Kidney tubule cell (primary cell): Measurements from ENCODE around the gene ERBB3.

ENCODE experiments used
- DNase-seq: peaks from one replicate; pipeline ENCODE4 v3.0.0-alpha.2; 2018; ENCODE audit warnings: low spot score

The ERBB3 gene

DNA sequence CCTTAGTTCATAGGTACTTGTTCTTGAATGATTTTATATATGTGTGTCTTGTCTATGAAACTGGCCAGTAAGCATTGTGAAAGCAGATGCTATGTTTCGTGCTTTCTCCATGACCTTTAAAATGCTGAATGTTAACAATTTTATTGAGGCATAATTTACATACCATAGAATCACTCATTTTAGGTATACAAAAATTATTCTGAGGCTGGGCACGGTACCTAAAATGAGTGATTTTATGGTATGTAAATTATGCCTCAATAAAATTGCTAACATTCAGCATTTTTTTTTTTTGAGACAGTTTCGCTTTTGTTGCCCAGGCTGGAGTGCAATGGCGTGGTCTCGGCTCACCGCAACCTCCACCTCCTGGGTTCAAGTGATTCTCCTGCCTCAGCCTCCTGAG, 54.9 kb downstream of the ERBB3 start:
- DNase-seq, result no peak

DNA sequence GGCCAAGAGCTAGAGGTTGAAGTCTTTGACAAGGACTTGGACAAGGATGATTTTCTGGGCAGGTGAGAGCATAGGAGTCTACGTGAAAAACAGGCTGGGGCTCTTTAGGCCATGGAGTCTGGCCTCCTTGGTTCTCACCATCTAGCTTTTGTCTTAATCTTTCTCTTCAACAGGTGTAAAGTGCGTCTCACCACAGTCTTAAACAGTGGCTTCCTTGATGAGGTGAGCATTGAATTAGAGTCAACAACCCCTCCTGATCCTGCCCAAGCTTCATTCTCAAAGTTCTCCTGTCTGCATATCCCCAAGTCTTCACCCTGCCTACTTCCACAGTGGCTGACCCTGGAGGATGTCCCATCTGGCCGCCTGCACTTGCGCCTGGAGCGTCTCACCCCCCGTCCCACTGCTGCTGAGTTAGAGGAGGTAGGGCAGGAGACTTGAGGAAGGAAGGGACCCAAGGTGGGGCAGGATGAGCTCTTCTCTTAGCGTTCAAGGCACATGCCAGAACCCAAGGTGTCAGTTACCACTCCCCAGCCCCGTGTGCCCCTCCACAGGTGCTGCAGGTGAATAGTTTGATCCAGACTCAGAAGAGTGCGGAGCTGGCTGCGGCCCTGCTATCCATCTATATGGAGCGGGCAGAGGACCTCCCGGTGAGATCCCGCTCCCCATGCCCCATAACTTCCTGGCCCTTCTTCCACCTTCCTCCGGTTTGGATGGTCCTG, 58.0 kb downstream of the ERBB3 start:
- no peak for DNase-seq

DNA sequence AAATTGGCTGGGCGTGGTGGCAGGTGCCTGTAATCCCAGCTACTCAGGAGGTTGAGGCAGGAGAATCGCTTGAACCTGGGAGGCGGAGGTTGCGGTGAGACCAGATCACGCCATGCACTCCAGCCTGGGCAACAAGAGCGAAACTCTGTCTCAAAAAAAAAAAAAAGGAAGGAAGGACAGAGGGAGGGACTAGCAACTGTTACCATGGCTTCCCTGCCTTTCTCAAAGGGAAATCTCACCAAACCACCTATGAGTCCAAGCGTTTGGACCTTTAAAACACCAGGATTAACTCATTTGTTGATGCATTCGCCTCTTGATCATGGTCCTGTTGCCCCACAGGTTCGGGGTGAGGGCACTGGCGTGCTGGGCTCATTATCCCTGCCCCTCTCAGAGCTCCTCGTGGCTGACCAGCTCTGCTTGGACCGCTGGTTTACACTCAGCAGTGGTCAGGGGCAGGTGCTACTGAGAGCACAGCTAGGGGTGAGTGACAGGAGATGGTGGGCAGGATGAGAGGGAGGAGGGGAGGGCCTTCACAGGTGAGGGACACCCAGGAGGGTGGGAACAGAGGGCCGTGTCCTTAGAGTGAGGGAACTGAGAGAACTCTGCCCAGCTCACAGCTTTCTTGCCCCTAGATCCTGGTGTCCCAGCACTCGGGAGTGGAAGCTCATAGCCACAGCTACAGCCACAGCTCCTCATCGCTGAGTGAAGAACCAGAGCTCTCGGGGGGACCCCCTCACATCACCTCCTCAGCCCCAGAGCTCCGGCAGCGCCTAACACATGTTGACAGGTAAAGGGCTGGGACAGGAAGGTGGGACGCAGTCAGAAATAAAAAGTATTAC, 62.2 kb downstream of the ERBB3 start:
- no peak for DNase-seq

DNA sequence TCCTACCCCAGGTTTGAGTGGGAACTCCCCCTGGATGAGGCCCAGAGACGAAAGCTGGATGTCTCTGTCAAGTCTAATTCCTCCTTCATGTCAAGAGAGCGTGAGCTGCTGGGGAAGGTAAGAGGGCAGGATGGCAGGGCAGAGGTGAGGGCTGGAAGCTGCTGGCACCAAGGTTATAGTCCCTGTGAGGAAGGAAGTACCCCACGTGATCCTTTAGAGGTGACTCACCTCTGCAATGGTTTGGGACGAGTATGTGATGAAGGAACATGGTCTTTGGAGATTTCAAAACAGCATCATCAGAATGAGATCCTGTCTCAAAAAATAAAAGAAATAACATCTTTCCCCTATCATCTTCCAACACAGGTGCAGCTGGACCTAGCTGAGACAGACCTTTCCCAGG, 63.3 kb downstream of the ERBB3 start:
- DNase-seq, result no peak

DNA sequence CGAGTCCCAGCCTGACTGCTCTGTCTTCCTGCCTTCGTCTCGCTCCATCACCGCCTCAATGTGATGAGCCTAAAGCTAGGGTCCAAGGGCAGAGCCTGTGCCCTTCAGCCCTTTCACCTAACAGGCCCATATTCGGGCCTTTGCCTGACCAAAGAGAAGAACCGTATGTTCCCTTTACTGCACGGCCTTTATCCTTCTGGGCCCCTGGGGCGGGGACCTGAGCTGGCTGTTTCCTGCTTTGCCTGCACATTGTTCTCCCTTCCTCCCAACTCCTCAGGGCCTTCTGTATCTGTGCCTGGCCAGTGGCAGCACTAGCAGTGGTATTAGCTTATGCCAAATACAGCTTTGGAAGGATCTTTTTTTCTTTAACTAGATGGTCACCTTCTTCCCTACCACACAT, 63.9 kb downstream of the ERBB3 start:
- no peak for DNase-seq

DNA sequence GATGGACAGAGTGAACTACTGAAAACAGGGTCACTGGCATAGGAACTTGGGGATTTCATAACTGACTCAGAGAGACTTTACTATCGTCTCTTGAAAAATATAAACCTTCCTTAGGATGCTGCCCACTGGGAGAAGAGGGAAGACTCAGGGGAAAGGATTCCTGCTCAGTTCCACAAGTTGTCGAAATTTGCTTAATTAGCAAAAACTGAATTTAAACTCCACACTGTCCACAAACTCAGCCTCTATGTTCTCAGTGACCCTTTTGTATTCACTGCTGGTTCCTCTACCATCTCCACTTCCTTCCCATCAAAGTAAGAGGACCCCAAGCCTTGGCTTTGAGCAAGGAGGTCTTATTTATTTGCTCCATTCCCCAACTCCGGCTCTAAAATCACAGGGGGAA, 65.3 kb downstream of the ERBB3 start:
- DNase-seq, result no peak

DNA sequence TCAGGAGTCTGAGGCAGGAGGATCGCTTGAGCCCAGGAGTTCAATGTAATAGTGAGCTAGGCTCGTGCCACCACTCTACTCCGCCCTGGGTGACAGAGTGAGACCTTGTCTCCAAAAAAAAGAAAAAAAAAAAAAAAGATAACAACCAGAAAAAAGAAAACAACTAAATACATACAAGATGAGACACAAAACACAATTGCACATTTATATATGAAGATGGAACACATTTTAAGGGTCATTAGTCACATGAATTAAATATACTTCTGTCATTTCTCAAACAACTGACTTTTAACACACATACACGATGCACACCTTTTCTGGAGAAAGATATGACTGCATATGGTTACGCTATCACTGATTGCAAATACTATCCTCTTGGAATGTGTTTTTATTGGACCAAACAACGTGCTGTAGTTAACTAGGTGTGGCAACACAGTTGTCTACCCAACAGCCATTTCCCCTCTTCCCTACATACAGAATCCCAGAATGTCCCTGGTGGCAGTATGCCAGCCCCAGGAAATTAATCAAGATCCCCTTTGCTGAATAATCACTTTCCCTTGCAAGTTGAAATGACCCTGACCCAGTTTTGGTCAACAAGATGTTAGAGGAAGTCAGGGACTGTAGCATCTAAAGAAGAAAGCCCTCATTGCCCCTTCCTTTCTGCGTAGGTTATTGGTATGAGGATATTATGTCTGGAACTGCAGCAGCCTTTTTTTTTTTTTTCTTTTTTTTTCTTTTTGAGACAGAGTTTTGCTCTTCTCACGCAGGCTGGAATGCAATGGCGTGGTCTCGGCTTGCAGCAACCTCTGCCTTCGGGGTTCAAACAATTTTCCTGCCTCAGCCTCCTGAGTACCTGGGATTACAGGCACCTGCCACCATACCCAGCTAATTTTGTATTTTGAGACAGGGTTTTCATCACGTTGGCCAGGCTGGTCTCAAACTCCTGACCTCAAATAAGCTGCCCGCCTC, 66.8 kb downstream of the ERBB3 start:
- peak; percentile 13 for DNase-seq

DNA sequence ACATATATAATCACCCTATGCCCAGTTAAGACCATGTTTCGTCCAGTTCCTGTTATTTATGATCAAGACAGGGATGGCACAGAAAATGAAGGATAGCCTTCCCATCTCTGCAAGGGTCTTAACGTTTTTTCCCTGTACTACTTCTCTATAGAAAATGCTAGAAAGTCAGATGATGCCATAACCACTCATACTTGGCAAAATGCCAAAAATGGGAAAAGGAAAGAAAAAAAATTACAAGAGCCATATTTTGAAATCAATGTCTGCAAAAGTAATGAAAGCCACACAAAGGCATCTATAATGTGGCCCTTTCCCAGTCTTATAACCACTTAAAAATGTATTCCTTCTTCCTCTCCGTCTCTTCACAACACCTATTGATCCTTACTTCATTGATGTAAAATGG, 70.6 kb downstream of the ERBB3 start:
- DNase-seq, result peak; percentile 42

DNA sequence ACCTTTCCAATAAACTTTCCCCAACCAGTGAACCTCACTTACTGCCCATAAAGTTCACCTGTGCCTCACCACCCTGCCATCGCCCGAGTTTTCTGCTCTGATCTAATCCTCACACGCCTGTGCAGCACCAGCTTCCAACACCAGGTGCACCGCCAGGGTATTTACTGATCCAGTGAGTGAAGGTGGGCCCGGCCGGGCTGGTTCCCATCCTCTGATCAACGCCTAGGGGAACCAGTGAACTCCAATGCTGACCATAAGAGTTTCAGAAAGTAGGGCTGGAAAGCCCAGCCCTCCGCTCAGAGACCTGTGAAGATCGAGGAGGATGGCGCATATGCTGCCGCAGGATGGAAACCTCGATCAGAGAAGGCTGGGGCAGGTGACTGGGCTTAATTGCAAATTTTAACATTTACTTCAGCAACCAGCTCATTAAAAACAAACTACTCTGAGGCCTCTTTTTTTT, 71.7 kb downstream of the ERBB3 start:
- peak; percentile 77 for DNase-seq

DNA sequence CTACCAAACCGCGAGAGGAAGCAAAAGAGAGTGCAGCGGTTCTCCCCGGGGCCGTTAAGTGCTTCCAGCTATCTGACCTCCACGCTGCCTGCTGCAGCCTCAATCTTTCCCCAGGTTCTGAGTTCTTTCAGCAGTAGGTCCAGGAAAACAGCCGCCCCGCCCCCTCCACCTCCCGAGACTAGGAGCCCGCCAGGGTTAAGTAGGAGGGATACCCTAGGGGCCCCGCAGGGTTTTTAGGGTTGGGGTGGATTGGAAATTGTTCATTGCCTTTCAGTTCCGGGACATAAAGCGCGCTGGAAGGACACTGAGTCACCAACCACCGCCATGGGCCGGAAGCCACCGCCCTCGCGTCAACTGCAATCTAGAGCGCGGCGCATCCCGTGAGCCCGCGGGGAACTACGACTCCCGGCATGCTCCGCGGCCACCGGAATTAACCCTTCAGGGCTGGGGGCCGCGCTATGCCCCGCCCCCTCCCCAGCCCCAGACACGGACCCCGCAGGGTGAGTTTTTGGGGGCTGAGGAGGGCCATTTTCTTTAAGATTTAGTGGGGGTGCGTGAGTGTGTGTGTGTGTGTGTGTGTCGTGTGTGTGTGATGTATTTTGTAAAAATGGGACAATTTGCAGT, 72.3 kb downstream of the ERBB3 start, which contains the start of gene MYL6B:
Gene MYL6B, plus strand, starts transcription at position 456 of the 624 bp plus-strand sequence. CDS start 1,332 bp downstream, outside the sequence.
- peak; percentile 94 for DNase-seq
